ENCODE data around the gene GXYLT2. TPM values are rescaled to one million over a fixed set of nuclear protein-coding genes. Genes with fewer than 3 reads are reported as not detected.

GXYLT2 gene
- total and polyA plus RNA-seq, 4 experiments from 2014 or later: not detected

GRCh38 chr3:72894976-72895552, 7.2 kb downstream of the GXYLT2 start:
- H3K36me3 Mint-ChIP-seq: no peaks in the 10 kb centered on the region
- POLR2A ChIA-PET (ENCODE audit: partially characterized antibody): no interaction called here
- H3K36me3 ChIP-seq (ENCODE audit: insufficient read depth, low read length): no peaks in the 10 kb centered on the region

GRCh38 chr3:72896996-72897757, 9.3 kb downstream of the GXYLT2 start:
- Mint-ChIP-seq H3K36me3 (no peaks in the 10 kb centered on the region), H3K4me1 (no peaks in the 10 kb centered on the region), H3K27me3 (peaks cover 17 to 30% of the 10 kb centered on the region in 2 donors), H3K9me3 (peaks cover 0 to 3% (median 0%) of the 10 kb centered on the region in 8 donors), H3K4me3 (no peak overlapping the region), H3K27ac (no peak overlapping the region)
- DNase-seq: no peak
- no peak overlapping the region for H3K27ac ChIP-seq (ENCODE audit: low read depth, low read length)
- ChIA-PET POLR2A (ENCODE audit: partially characterized antibody) (no interaction called here), CTCF (ENCODE audit: partially characterized antibody) (interaction anchor here (1.0 kb wide), 1 partner anchor 158 kb away, joined by 3 read pairs; no protein-coding TSS in a partner anchor)
- intact Hi-C loops (cut with micrococcal nuclease): no loop called here
- no peaks in the 10 kb centered on the region for H3K4me1 ChIP-seq (ENCODE audit: insufficient read depth, low read length)
- no peaks in the 10 kb centered on the region for H3K36me3 ChIP-seq (ENCODE audit: insufficient read depth, low read length)
- no peaks in the 10 kb centered on the region for H3K27me3 ChIP-seq (ENCODE audit: insufficient read depth, low read length)
- no peaks in the 10 kb centered on the region for H3K9me3 ChIP-seq (ENCODE audit: control insufficient read depth in 1 of 2, low read length in 2 of 2)
- no peak overlapping the region for H3K4me3 ChIP-seq (ENCODE audit: low read length in 2 of 2)

More at GRCh38 chr3:72894976-72895552, 7.2 kb downstream of the GXYLT2 start:
- H3K27me3 Mint-ChIP-seq: peaks cover 30 to 46% of the 10 kb centered on the region in 2 donors
- H3K4me3 Mint-ChIP-seq: no peak overlapping the region
- no peaks in the 10 kb centered on the region for H3K9me3 ChIP-seq (ENCODE audit: control insufficient read depth in 1 of 2, low read length in 2 of 2)
- H3K4me3 ChIP-seq (ENCODE audit: low read length in 2 of 2): no peak overlapping the region
- H3K27me3 ChIP-seq (ENCODE audit: insufficient read depth, low read length): peaks cover 5% of the 10 kb centered on the region
- no peak overlapping the region for H3K27ac Mint-ChIP-seq
- intact Hi-C loops (cut with micrococcal nuclease): no loop called here
- H3K4me1 ChIP-seq (ENCODE audit: insufficient read depth, low read length): no peaks in the 10 kb centered on the region
- DNase-seq: no peak
- CTCF ChIA-PET (ENCODE audit: partially characterized antibody): interaction anchor here (1.5 kb wide), 1 partner anchor 190 kb away, joined by 3 read pairs; no protein-coding TSS in a partner anchor
- no peak overlapping the region for H3K27ac ChIP-seq (ENCODE audit: low read depth, low read length)
- H3K4me1 Mint-ChIP-seq: no peaks in the 10 kb centered on the region
- H3K9me3 Mint-ChIP-seq: no peaks in the 10 kb centered on the region

- Mint-ChIP-seq H3K36me3 (no peaks in the 10 kb centered on the region), H3K27me3 (peaks cover 18 to 26% of the 10 kb centered on the region in 2 donors), H3K4me1 (no peaks in the 10 kb centered on the region), H3K27ac (no peak overlapping the region), H3K9me3 (peaks cover 0 to 3% (median 0%) of the 10 kb centered on the region in 8 donors), H3K4me3 (no peak overlapping the region)
- no peaks in the 10 kb centered on the region for H3K4me1 ChIP-seq (ENCODE audit: insufficient read depth, low read length)
- CTCF ChIA-PET (ENCODE audit: partially characterized antibody): no interaction called here
- no peak for DNase-seq
- H3K27me3 ChIP-seq (ENCODE audit: insufficient read depth, low read length): no peaks in the 10 kb centered on the region
- no peaks in the 10 kb centered on the region for H3K9me3 ChIP-seq (ENCODE audit: control insufficient read depth in 1 of 2, low read length in 2 of 2)
- no peak overlapping the region for H3K4me3 ChIP-seq (ENCODE audit: low read length in 2 of 2)
- POLR2A ChIA-PET (ENCODE audit: partially characterized antibody): no interaction called here
- H3K36me3 ChIP-seq (ENCODE audit: insufficient read depth, low read length): no peaks in the 10 kb centered on the region
- intact Hi-C loops (cut with micrococcal nuclease): no loop called here
- no peak overlapping the region for H3K27ac ChIP-seq (ENCODE audit: low read depth, low read length)
These were observed 9.8 kb downstream of the GXYLT2 start for GRCh38 chr3:72897758-72898007.

- H3K27me3 Mint-ChIP-seq: peaks cover 12 to 25% of the 10 kb centered on the region in 2 donors
- ChIA-PET CTCF (ENCODE audit: partially characterized antibody) (no interaction called here), POLR2A (ENCODE audit: partially characterized antibody) (no interaction called here)
- H3K4me1 Mint-ChIP-seq: no peaks in the 10 kb centered on the region
- H3K4me3 Mint-ChIP-seq: no peak overlapping the region
- Histone ChIP-seq H3K9me3 (ENCODE audit: control insufficient read depth in 1 of 2, low read length in 2 of 2) (no peaks in the 10 kb centered on the region), H3K36me3 (ENCODE audit: insufficient read depth, low read length) (no peaks in the 10 kb centered on the region), H3K27me3 (ENCODE audit: insufficient read depth, low read length) (no peaks in the 10 kb centered on the region), H3K4me1 (ENCODE audit: insufficient read depth, low read length) (no peaks in the 10 kb centered on the region), H3K4me3 (ENCODE audit: low read length in 2 of 2) (no peak overlapping the region), H3K27ac (ENCODE audit: low read depth, low read length) (no peak overlapping the region)
- DNase-seq: no peak
- intact Hi-C loops (cut with micrococcal nuclease): no loop called here
- H3K27ac Mint-ChIP-seq: no peak overlapping the region
- H3K9me3 Mint-ChIP-seq: peaks cover 0 to 3% (median 0%) of the 10 kb centered on the region in 8 donors
- H3K36me3 Mint-ChIP-seq: no peaks in the 10 kb centered on the region
These were observed 11.5 kb downstream of the GXYLT2 start for GRCh38 chr3:72899349-72899765.

- Histone ChIP-seq H3K4me1 (ENCODE audit: insufficient read depth, low read length) (no peaks in the 10 kb centered on the region), H3K4me3 (ENCODE audit: low read length in 2 of 2) (no peak overlapping the region), H3K36me3 (ENCODE audit: insufficient read depth, low read length) (no peaks in the 10 kb centered on the region), H3K9me3 (ENCODE audit: control insufficient read depth in 1 of 2, low read length in 2 of 2) (no peaks in the 10 kb centered on the region), H3K27me3 (ENCODE audit: insufficient read depth, low read length) (no peaks in the 10 kb centered on the region), H3K27ac (ENCODE audit: low read depth, low read length) (no peak overlapping the region)
- intact Hi-C loops (cut with micrococcal nuclease): no loop called here
- Mint-ChIP-seq H3K4me3 (no peak overlapping the region), H3K27me3 (peaks cover 12 to 24% of the 10 kb centered on the region in 2 donors), H3K27ac (no peak overlapping the region), H3K36me3 (no peaks in the 10 kb centered on the region), H3K4me1 (no peaks in the 10 kb centered on the region), H3K9me3 (peaks cover 0 to 3% (median 0%) of the 10 kb centered on the region in 8 donors)
- CTCF ChIA-PET (ENCODE audit: partially characterized antibody): no interaction called here
- POLR2A ChIA-PET (ENCODE audit: partially characterized antibody): no interaction called here
- DNase-seq: no peak
These were observed 12.2 kb downstream of the GXYLT2 start for GRCh38 chr3:72900048-72900447.

GRCh38 chr3:72901840-72902239, 14.0 kb downstream of the GXYLT2 start:
- no peak for DNase-seq
- intact Hi-C loops (cut with micrococcal nuclease): no loop called here
- ChIA-PET CTCF (ENCODE audit: partially characterized antibody) (no interaction called here), POLR2A (ENCODE audit: partially characterized antibody) (no interaction called here)
- H3K27me3 Mint-ChIP-seq: peaks cover 10 to 19% of the 10 kb centered on the region in 2 donors
- Histone ChIP-seq H3K9me3 (ENCODE audit: control insufficient read depth in 1 of 2, low read length in 2 of 2) (no peaks in the 10 kb centered on the region), H3K27ac (ENCODE audit: low read depth, low read length) (no peak overlapping the region), H3K36me3 (ENCODE audit: insufficient read depth, low read length) (no peaks in the 10 kb centered on the region), H3K4me3 (ENCODE audit: low read length in 2 of 2) (no peak overlapping the region), H3K4me1 (ENCODE audit: insufficient read depth, low read length) (no peaks in the 10 kb centered on the region), H3K27me3 (ENCODE audit: insufficient read depth, low read length) (no peaks in the 10 kb centered on the region)
- no peak overlapping the region for H3K4me3 Mint-ChIP-seq
- H3K4me1 Mint-ChIP-seq: no peaks in the 10 kb centered on the region
- H3K36me3 Mint-ChIP-seq: no peaks in the 10 kb centered on the region
- no peak overlapping the region for H3K27ac Mint-ChIP-seq
- H3K9me3 Mint-ChIP-seq: peaks cover 0 to 3% (median 0%) of the 10 kb centered on the region in 8 donors

GRCh38 chr3:72903004-72903403, 15.2 kb downstream of the GXYLT2 start:
- H3K4me1 Mint-ChIP-seq: no peaks in the 10 kb centered on the region
- intact Hi-C loops (cut with micrococcal nuclease): no loop called here
- peaks cover 0 to 3% (median 0%) of the 10 kb centered on the region in 8 donors for H3K9me3 Mint-ChIP-seq
- Histone ChIP-seq H3K27me3 (ENCODE audit: insufficient read depth, low read length) (no peaks in the 10 kb centered on the region), H3K4me3 (ENCODE audit: low read length in 2 of 2) (no peak overlapping the region), H3K4me1 (ENCODE audit: insufficient read depth, low read length) (no peaks in the 10 kb centered on the region), H3K27ac (ENCODE audit: low read depth, low read length) (no peak overlapping the region), H3K9me3 (ENCODE audit: control insufficient read depth in 1 of 2, low read length in 2 of 2) (no peaks in the 10 kb centered on the region), H3K36me3 (ENCODE audit: insufficient read depth, low read length) (no peaks in the 10 kb centered on the region)
- peaks cover 10 to 17% of the 10 kb centered on the region in 2 donors for H3K27me3 Mint-ChIP-seq
- CTCF ChIA-PET (ENCODE audit: partially characterized antibody): no interaction called here
- DNase-seq: no peak
- no peak overlapping the region for H3K27ac Mint-ChIP-seq
- POLR2A ChIA-PET (ENCODE audit: partially characterized antibody): no interaction called here
- no peak overlapping the region for H3K4me3 Mint-ChIP-seq
- no peaks in the 10 kb centered on the region for H3K36me3 Mint-ChIP-seq

Data from CD4-positive, alpha-beta memory T cell (primary cell).